ENCODE data around the gene DNAJC11. TPM values are rescaled to one million over a fixed set of nuclear protein-coding genes. Genes with fewer than 3 reads are reported as not detected.
A peak's percentile ranks its signal among the peaks of the same experiment; 100 is the strongest.

Gene DNAJC11
- total RNA-seq, 2 donors from 2014 or later: 25.3 to 48.0 TPM

GRCh38 chr1:6691507-6691906, 10.1 kb downstream of the DNAJC11 start:
- no peak for TF ChIP-seq CTCF (IDR thresholded peaks at IDR 0.05)
- H3K4me1 ChIP-seq: peaks cover 0 to 7% of the 10 kb centered on the region in 2 donors
- H3K36me3 ChIP-seq: no peaks in the 10 kb centered on the region
- no peaks in the 10 kb centered on the region for H3K27me3 ChIP-seq
- no peaks in the 10 kb centered on the region for H3K9me3 ChIP-seq
- no peak overlapping the region for H3K4me3 ChIP-seq
- H3K27ac ChIP-seq: no peak overlapping the region
- DNase-seq (ENCODE audit: low spot score): no peak

DNA sequence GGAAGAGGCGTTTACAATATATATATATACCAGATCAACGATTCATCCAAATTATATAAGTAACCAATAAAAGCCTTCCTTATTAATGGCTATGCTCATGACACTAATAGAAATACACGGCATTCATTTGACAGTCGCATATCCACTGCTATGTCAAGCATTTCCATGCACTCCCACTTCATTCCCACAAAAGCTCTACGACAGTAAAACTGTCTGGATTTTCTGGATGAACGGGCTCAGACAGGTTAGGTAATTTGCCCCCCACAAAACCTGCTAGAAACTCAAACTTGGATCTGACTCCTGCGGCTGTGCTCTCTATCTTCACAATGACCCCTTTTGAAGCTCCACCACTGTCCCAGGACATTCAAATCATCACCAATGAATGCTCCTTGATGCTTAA, 11.4 kb downstream of the DNAJC11 start:
- Histone ChIP-seq H3K4me1 (peaks cover 0 to 7% of the 10 kb centered on the region in 2 donors), H3K27me3 (no peaks in the 10 kb centered on the region), H3K4me3 (no peak overlapping the region), H3K27ac (no peak overlapping the region), H3K36me3 (no peaks in the 10 kb centered on the region), H3K9me3 (no peaks in the 10 kb centered on the region)
- no peak for TF ChIP-seq CTCF (IDR thresholded peaks at IDR 0.05)
- no peak for DNase-seq (ENCODE audit: low spot score)

- Histone ChIP-seq H3K4me3 (no peak overlapping the region), H3K36me3 (no peaks in the 10 kb centered on the region), H3K27ac (no peak overlapping the region), H3K9me3 (no peaks in the 10 kb centered on the region), H3K4me1 (peaks cover 0 to 7% of the 10 kb centered on the region in 2 donors), H3K27me3 (no peaks in the 10 kb centered on the region)
- no peak for TF ChIP-seq CTCF (IDR thresholded peaks at IDR 0.05)
- no peak for DNase-seq (ENCODE audit: low spot score)
Measured at GRCh38 chr1:6688757-6689156, 12.9 kb downstream of the DNAJC11 start.

GRCh38 chr1:6688001-6688400, 13.6 kb downstream of the DNAJC11 start:
- no peak for TF ChIP-seq CTCF (IDR thresholded peaks at IDR 0.05)
- H3K27ac ChIP-seq: no peak overlapping the region
- no peak overlapping the region for H3K4me3 ChIP-seq
- H3K36me3 ChIP-seq: no peaks in the 10 kb centered on the region
- H3K9me3 ChIP-seq: no peaks in the 10 kb centered on the region
- no peaks in the 10 kb centered on the region for H3K27me3 ChIP-seq
- peaks cover 0 to 7% of the 10 kb centered on the region in 2 donors for H3K4me1 ChIP-seq
- no peak for DNase-seq (ENCODE audit: low spot score)

GRCh38 chr1:6686294-6686693, 15.3 kb downstream of the DNAJC11 start:
- no peak overlapping the region for H3K4me3 ChIP-seq
- peaks cover 0 to 4% of the 10 kb centered on the region in 2 donors for H3K4me1 ChIP-seq
- no peaks in the 10 kb centered on the region for H3K9me3 ChIP-seq
- no peaks in the 10 kb centered on the region for H3K27me3 ChIP-seq
- no peaks in the 10 kb centered on the region for H3K36me3 ChIP-seq
- no peak for TF ChIP-seq CTCF (IDR thresholded peaks at IDR 0.05)
- DNase-seq (ENCODE audit: low spot score): no peak
- H3K27ac ChIP-seq: peak overlapping the region; percentile 40 to 52

DNA sequence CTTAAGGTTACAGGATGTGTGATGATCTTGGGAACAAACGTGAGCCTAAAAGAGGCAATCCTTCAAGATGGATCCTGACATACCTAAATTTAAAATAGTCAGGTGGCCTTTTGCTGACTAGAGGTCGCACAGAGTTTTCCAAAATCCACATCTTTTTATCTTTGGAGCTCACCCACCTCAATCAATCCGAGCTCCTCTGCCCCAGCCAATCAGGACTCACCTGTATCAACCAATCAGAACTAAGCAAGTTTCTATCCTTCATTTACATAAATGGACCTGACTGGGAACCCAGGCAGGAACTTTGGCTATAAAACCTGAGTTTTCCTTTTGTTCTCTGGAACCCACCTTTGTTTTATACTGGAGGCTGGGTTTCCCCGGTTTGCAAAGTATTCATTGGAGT, 16.2 kb downstream of the DNAJC11 start:
- no peaks in the 10 kb centered on the region for H3K9me3 ChIP-seq
- no peak overlapping the region for H3K27ac ChIP-seq
- no peaks in the 10 kb centered on the region for H3K4me1 ChIP-seq
- no peaks in the 10 kb centered on the region for H3K27me3 ChIP-seq
- H3K4me3 ChIP-seq: no peak overlapping the region
- peaks cover 1% of the 10 kb centered on the region for H3K36me3 ChIP-seq
- DNase-seq (ENCODE audit: low spot score): no peak
- no peak for TF ChIP-seq CTCF (IDR thresholded peaks at IDR 0.05)

All from right atrium auricular region (tissue), 2 donors.